CD4-positive, CD25-positive, alpha-beta regulatory T cell (primary cell): Measurements from ENCODE around the gene GSX2. TPM values are rescaled to one million over a fixed set of nuclear protein-coding genes. Genes with fewer than 3 reads are reported as not detected.

ENCODE experiments used
- ATAC-seq, 2 donors: fragments of 150-1000 bp; cut with Tn5 transposase; one replicate each; pipeline ENCODE4 v1.10.0; 2021; ENCODE audit warnings: low read depth in 2 of 2, moderate number of reproducible peaks in 2 of 2, moderate library complexity in 1 of 2
- DNase-seq, 3 donors: peaks; one replicate each; pipeline versions ENCODE4 v3.0.0 to v3.0.0-alpha.2; 2012 to 2022; ENCODE audit warnings: mixed read lengths in 1 of 3
- H3K27ac ChIP-seq: one replicate; pipeline ENCODE4 v1.7.0; 2013; ENCODE audit warnings: mild to moderate bottlenecking, low read length; ENCODE audit not compliant: insufficient read depth, poor library complexity, severe bottlenecking
- H3K27me3 ChIP-seq: one replicate; pipeline ENCODE4 v1.7.0; 2013; ENCODE audit warnings: low read length; ENCODE audit not compliant: control insufficient read depth, insufficient read depth
- H3K36me3 ChIP-seq: one replicate; pipeline ENCODE4 v1.7.0; 2013; ENCODE audit warnings: mild to moderate bottlenecking, low read length, moderate library complexity; ENCODE audit not compliant: control insufficient read depth, insufficient read depth
- H3K4me1 ChIP-seq: 2 replicates; pipeline ENCODE4 v1.7.0; 2013; ENCODE audit warnings: mild to moderate bottlenecking, low read length; ENCODE audit not compliant: insufficient read depth, control insufficient read depth, poor library complexity, severe bottlenecking
- H3K4me3 ChIP-seq: one replicate; pipeline ENCODE4 v1.7.0; 2013; ENCODE audit warnings: low read depth, mild to moderate bottlenecking, low read length, moderate library complexity
- H3K9me3 ChIP-seq, 2 experiments: 1 replicate in 1 of 2; 2 replicates in 1 of 2; pipeline ENCODE4 v1.7.0; 2013; ENCODE audit warnings: low read length in 2 of 2, mild to moderate bottlenecking in 1 of 2, moderate library complexity in 1 of 2; ENCODE audit not compliant: control insufficient read depth in 2 of 2
- H3K27ac Mint-ChIP-seq, 3 donors: one replicate each; pipeline ENCODE4 v1.8.0; 2020 to 2022; ENCODE audit warnings: mild to moderate bottlenecking in 3 of 3, mixed read lengths in 3 of 3, moderate library complexity in 2 of 3
- H3K27me3 Mint-ChIP-seq: one replicate; pipeline ENCODE4 v1.8.0; 2022; ENCODE audit warnings: mild to moderate bottlenecking, mixed read lengths
- H3K36me3 Mint-ChIP-seq: one replicate; pipeline ENCODE4 v1.8.0; 2020; ENCODE audit warnings: mixed read lengths
- H3K4me1 Mint-ChIP-seq, 4 donors: one replicate each; pipeline ENCODE4 v1.8.0; 2020 to 2022; ENCODE audit warnings: mixed read lengths in 4 of 4, mild to moderate bottlenecking in 1 of 4
- H3K4me3 Mint-ChIP-seq, 4 donors: one replicate each; pipeline ENCODE4 v1.8.0; 2020 to 2022; ENCODE audit warnings: mild to moderate bottlenecking in 4 of 4, mixed read lengths in 4 of 4, moderate library complexity in 3 of 4
- H3K9me3 Mint-ChIP-seq, 7 donors: one replicate each; pipeline ENCODE4 v1.8.0; 2020 to 2022; ENCODE audit warnings: mixed read lengths in 7 of 7, mild to moderate bottlenecking in 3 of 7, moderate library complexity in 2 of 7
- polyA plus RNA-seq, 4 donors: library from polyadenylated mRNA; unstranded; fragments of 300-500 nt; fragmentation: Illumina TruSeq; gene quantifications; one replicate each; pipeline ENCODE4 v1.2.3, GENCODE V29; 2021
- total RNA-seq: library from RNA; stranded (reverse); gene quantifications from one replicate; pipeline ENCODE4 v1.2.3, GENCODE V29; 2022

Gene GSX2
- total and polyA plus RNA-seq, 5 donors from 2014 or later = not detected

DNA sequence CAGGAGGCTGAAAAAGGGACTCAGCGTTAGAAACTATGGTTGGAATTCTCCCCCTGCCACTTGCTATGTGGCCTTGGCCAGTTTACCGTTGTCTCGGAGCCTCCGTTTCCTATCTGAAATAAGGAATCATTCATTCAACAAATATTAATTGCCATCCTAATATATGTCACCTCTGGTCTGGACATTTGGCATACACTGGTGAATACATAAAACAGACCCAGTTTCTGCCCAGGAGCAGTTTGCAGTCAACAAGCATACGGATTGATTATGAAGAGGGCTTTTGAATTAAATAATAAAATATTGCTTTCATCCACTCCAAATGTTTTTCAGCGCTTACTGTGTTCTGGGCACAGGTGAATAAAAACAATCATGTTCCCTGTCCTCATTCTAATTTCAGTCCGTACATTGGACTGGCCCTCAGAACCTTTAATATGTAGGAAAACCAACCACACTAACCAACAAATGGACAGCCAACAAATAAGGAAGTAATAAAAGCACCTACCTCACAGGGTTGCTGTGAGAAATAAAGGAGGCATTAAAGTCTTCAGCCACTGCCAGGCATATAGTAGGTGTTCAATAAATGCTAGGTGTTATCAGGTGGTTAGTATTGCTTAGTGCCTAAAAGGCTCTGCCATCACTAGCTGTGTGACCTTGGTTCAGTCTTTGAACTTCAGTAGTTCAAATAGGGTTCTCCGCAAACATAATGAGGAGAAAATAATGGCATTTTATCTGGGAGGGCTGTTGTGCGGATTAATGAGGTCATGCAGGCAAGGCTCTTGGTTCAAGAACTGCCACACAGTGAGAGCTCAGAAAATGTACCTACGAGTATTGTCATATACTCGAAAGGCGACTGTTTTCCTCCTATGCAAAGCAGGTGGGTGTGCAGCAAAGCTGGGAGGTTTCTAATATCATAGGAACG, 7.3 kb upstream of the GSX2 start:
- no peaks in the 10 kb centered on the region for H3K36me3 Mint-ChIP-seq
- H3K27me3 Mint-ChIP-seq = peaks cover 88% of the 10 kb centered on the region
- no peaks in the 10 kb centered on the region for H3K36me3 ChIP-seq
- H3K27me3 ChIP-seq = peaks cover 47% of the 10 kb centered on the region
- ATAC-seq = no peak
- H3K4me3 Mint-ChIP-seq = peak overlapping the region; percentile 87 to 93 (median 91)
- H3K9me3 Mint-ChIP-seq = no peaks in the 10 kb centered on the region
- H3K4me3 ChIP-seq = peak overlapping the region; percentile 65
- no peaks in the 10 kb centered on the region for H3K9me3 ChIP-seq
- peaks cover 7 to 31% (median 18%) of the 10 kb centered on the region in 4 donors for H3K4me1 Mint-ChIP-seq
- no peak overlapping the region for H3K27ac ChIP-seq
- H3K27ac Mint-ChIP-seq = peak overlapping the region in 1 of 3 donors; percentile 78
- DNase-seq = no peak
- peaks cover 16% of the 10 kb centered on the region for H3K4me1 ChIP-seq

DNA sequence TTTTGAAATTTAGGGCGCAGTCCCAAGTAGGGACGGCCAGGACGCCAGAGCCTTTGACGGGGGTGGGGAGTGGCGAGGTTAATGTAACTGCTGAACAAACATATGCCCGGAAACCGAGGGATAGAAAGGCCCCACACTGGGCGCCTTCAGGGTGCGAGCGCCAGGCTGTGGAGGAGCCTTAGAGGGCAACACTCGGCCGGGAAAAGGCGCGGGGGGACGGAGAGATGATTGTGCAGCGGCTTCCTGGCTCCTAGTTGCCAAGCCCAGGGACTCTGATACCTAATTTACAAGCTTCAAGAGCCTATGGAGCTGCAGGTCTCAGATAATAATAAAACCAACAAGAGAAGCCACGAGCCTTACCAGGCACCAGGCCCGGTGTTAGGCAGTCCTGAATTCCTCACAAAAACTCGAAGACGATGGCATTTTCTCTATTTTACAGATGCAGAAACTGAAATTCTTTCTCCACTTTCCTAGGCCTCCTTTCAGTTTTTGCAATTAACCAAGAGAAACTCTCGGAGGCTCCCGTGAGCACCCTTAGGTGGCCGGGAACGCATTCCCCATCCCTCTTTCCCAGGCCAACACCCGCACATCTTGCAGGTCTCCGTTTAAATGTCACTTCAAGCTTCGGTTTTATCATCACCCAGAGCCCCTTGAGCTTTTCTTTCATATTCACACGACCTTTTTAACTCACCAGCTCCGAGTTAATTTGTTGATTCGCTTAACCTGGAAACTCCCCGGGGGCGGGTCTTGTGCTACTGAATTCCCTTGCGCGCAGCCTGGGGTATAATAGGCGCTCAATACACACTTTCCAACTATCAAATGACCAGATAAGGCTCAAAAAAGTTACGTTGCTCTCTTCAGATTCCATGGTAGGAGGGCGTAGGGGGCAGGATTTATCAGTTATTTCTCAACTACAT, 6.4 kb upstream of the GSX2 start:
- no peaks in the 10 kb centered on the region for H3K36me3 ChIP-seq
- peaks cover 16% of the 10 kb centered on the region for H3K4me1 ChIP-seq
- H3K27me3 ChIP-seq = peaks cover 52% of the 10 kb centered on the region
- no peak for DNase-seq
- no peak overlapping the region for H3K4me3 ChIP-seq
- Mint-ChIP-seq H3K27ac (peak overlapping the region in 1 of 3 donors; percentile 78), H3K9me3 (no peaks in the 10 kb centered on the region), H3K27me3 (peaks cover 88% of the 10 kb centered on the region), H3K4me3 (peak overlapping the region; percentile 4 to 90 (median 52)), H3K36me3 (no peaks in the 10 kb centered on the region), H3K4me1 (peaks cover 7 to 35% (median 21%) of the 10 kb centered on the region in 4 donors)
- H3K9me3 ChIP-seq = no peaks in the 10 kb centered on the region
- no peak for ATAC-seq
- no peak overlapping the region for H3K27ac ChIP-seq

DNA sequence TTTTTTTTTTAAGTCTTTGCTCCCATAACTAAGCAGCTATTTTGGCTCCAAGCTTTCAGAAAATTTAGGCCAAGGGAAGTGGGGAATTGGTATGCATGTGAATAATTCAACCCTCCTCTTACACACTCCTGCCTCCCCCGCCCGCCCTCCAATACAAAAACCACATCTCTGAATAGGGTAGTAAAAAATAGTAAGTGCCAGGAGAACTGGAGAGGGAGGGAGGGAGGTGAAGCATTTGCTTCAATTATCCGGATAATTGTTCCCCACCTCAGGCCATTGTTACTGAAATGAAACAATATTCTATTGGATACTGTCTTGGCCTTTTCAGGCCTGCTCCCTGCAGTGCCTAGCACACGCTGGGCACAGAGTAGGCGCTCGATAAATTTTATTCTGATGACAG, 5.5 kb upstream of the GSX2 start:
- peaks cover 21% of the 10 kb centered on the region for H3K4me1 ChIP-seq
- H3K4me3 Mint-ChIP-seq = no peak overlapping the region
- no peak overlapping the region for H3K27ac ChIP-seq
- ATAC-seq (no peak), DNase-seq (no peak)
- H3K27ac Mint-ChIP-seq = no peak overlapping the region
- no peaks in the 10 kb centered on the region for H3K36me3 Mint-ChIP-seq
- H3K27me3 ChIP-seq = peaks cover 59% of the 10 kb centered on the region
- no peaks in the 10 kb centered on the region for H3K9me3 Mint-ChIP-seq
- H3K9me3 ChIP-seq = no peaks in the 10 kb centered on the region
- peaks cover 7 to 44% (median 26%) of the 10 kb centered on the region in 4 donors for H3K4me1 Mint-ChIP-seq
- no peaks in the 10 kb centered on the region for H3K36me3 ChIP-seq
- H3K27me3 Mint-ChIP-seq = peaks cover 91% of the 10 kb centered on the region
- no peak overlapping the region for H3K4me3 ChIP-seq

DNA sequence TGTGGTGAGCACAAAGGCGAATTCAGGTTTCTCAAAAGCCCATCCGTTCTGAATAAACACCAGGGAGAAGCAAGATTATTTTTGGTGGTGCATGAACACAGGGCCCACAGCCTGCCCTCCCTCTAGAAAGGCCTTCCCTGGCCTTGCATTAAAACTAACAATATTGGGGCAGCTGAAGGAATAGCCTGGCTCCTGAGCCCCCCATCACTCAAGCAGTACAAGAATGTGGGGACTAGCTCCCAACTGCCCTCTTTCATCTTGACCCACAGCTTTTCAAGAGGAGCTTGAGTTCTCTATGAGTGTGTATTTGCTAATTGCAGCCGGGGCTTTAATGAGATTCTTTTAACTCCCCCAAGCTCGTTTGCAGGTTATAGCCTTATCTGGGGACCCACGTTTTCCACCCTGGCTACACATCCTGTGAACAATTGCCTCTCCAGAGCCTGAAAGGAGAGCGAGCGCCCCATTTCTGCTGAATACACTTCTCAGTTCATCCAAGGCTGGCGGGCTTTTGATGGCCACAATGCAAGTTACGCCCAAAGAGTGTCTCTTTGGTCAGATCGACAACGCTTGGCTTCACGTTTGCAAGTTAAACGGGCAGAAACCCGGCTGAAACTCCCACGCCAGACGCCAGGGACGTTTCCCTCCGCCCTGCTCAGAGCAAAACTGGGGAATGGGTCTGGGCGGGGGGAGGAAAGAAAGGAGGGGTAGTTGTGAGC, 4.7 kb upstream of the GSX2 start:
- H3K9me3 Mint-ChIP-seq = no peaks in the 10 kb centered on the region
- H3K27me3 Mint-ChIP-seq = peaks cover 99% of the 10 kb centered on the region

DNA sequence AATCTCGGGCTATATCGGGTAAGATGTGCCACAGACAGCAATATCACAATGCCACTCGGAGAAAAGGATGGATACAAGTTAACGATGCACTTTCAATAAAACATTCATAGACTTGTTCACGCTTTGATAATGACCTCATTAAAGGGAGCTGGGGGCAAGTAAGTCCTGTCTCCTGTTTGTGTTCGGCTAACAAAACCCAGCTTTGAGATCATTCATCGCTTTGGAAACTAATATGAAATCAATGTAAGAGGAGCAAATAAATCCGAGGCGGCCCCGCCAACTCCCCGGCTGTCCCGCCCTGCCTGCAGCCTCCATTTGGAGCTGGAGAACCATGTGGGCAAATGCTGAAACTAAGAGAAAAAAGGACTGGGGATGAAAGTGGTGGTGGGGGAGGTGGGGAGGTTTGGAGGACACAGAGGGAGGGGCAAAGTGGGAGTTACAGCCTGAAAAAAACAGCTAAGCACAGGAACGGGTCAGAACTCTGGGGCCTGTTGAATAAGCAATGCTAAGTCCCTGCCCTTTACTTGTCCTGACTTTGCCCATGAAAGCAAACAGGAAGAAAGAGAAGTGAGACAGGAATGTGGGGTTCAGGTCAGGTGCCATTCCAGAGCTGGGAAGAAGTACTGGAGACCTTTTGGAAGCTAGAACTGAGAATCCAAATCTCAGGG, 3.5 kb upstream of the GSX2 start:
- Histone ChIP-seq H3K27me3 (peaks cover 59% of the 10 kb centered on the region), H3K9me3 (no peaks in the 10 kb centered on the region), H3K36me3 (no peaks in the 10 kb centered on the region), H3K4me3 (no peak overlapping the region), H3K27ac (no peak overlapping the region), H3K4me1 (peaks cover 35% of the 10 kb centered on the region)
- Mint-ChIP-seq H3K4me1 (peaks cover 6 to 51% (median 29%) of the 10 kb centered on the region in 4 donors), H3K27ac (no peak overlapping the region), H3K27me3 (peaks cover 95% of the 10 kb centered on the region), H3K4me3 (no peak overlapping the region), H3K9me3 (no peaks in the 10 kb centered on the region), H3K36me3 (no peaks in the 10 kb centered on the region)
- ATAC-seq = no peak
- no peak for DNase-seq

More for the DNA sequence above, 4.7 kb upstream of the GSX2 start:
- ATAC-seq = no peak
- Histone ChIP-seq H3K27me3 (peaks cover 57% of the 10 kb centered on the region), H3K9me3 (no peaks in the 10 kb centered on the region), H3K4me1 (peaks cover 29% of the 10 kb centered on the region), H3K36me3 (no peaks in the 10 kb centered on the region), H3K27ac (no peak overlapping the region), H3K4me3 (no peak overlapping the region)
- Mint-ChIP-seq H3K36me3 (no peaks in the 10 kb centered on the region), H3K27ac (no peak overlapping the region), H3K4me3 (peak overlapping the region in 1 of 4 donors; percentile 52), H3K4me1 (peaks cover 7 to 49% (median 26%) of the 10 kb centered on the region in 4 donors)
- no peak for DNase-seq

DNA sequence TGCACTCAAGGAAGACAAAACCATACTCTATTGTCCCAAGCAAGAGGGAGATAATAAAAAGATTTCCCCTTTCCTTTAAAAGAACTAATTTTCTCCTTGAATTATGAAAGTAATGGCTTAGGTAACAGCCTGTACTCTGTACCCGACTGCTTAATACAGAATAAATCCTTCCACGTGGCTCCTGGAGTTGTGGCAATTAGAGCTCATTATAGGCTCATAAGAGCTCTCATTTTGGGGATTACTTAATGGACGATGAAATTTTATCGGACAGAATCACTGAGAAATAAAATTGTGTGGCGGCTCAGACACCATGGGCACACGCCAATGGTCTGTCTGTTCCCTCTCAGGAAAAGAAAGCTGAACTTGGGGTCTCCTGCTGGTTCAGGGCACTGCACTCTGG, 2.8 kb upstream of the GSX2 start:
- Mint-ChIP-seq H3K4me1 (peaks cover 0 to 47% (median 29%) of the 10 kb centered on the region in 4 donors), H3K4me3 (no peak overlapping the region)
- H3K27me3 ChIP-seq = peaks cover 64% of the 10 kb centered on the region

DNA sequence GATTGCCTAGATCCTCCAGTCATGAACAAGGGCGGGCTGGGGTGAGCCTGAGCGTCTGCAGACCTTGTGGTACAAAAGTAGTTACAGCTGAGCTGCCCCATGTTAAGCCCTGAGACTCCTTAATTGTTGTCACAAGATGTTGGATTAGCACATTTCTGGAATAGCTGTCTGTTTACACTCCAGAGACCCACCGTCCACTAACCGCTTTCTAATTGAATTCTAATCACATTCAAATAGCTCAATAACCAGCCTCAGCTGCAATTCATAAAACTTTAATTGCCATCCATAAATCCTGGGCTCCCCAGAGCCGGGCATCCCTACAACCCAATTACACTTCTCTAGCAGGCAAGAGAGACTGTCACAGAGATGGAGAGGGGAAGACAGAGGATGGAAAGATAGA, 1.6 kb upstream of the GSX2 start:
- DNase-seq = no peak
- H3K36me3 Mint-ChIP-seq = no peaks in the 10 kb centered on the region
- peak overlapping the region in 2 of 4 donors; percentile 38 to 71 for H3K4me3 Mint-ChIP-seq
- H3K4me1 ChIP-seq = peaks cover 27% of the 10 kb centered on the region
- no peaks in the 10 kb centered on the region for H3K36me3 ChIP-seq
- no peak for ATAC-seq
- H3K9me3 Mint-ChIP-seq = peaks cover 0 to 1% (median 0%) of the 10 kb centered on the region in 7 donors
- peaks cover 65% of the 10 kb centered on the region for H3K27me3 ChIP-seq
- H3K4me3 ChIP-seq = no peak overlapping the region
- peaks cover 95% of the 10 kb centered on the region for H3K27me3 Mint-ChIP-seq
- peak overlapping the region in 1 of 3 donors; percentile 22 for H3K27ac Mint-ChIP-seq
- H3K9me3 ChIP-seq = no peaks in the 10 kb centered on the region
- H3K27ac ChIP-seq = no peak overlapping the region
- peaks cover 4 to 49% (median 31%) of the 10 kb centered on the region in 4 donors for H3K4me1 Mint-ChIP-seq

More for the DNA sequence above, 2.8 kb upstream of the GSX2 start:
- Histone ChIP-seq H3K4me3 (no peak overlapping the region), H3K4me1 (peaks cover 29% of the 10 kb centered on the region), H3K9me3 (no peaks in the 10 kb centered on the region), H3K27ac (no peak overlapping the region), H3K36me3 (no peaks in the 10 kb centered on the region)
- no peak for DNase-seq
- no peak for ATAC-seq
- Mint-ChIP-seq H3K27me3 (peaks cover 95% of the 10 kb centered on the region), H3K27ac (no peak overlapping the region), H3K9me3 (no peaks in the 10 kb centered on the region), H3K36me3 (no peaks in the 10 kb centered on the region)
